Activated CD4-positive, CD25-positive, alpha-beta regulatory T cell treated with anti-CD3 and anti-CD28 coated beads, Interleukin-2, amount 50 U/mL, for 16 hours (primary cell): Measurements from ENCODE around the gene CACNA1C.
"Not testable (repeated sequence)": the region's sequence is repeated elsewhere in the genome, so short reads cannot be mapped to it uniquely, and the experiment has no call there.

Experiments used
- DNase-seq: peaks from one replicate; pipeline ENCODE4 v3.0.0-alpha.2; 2020; ENCODE audit warnings: low read depth, low spot score

CACNA1C gene

DNA sequence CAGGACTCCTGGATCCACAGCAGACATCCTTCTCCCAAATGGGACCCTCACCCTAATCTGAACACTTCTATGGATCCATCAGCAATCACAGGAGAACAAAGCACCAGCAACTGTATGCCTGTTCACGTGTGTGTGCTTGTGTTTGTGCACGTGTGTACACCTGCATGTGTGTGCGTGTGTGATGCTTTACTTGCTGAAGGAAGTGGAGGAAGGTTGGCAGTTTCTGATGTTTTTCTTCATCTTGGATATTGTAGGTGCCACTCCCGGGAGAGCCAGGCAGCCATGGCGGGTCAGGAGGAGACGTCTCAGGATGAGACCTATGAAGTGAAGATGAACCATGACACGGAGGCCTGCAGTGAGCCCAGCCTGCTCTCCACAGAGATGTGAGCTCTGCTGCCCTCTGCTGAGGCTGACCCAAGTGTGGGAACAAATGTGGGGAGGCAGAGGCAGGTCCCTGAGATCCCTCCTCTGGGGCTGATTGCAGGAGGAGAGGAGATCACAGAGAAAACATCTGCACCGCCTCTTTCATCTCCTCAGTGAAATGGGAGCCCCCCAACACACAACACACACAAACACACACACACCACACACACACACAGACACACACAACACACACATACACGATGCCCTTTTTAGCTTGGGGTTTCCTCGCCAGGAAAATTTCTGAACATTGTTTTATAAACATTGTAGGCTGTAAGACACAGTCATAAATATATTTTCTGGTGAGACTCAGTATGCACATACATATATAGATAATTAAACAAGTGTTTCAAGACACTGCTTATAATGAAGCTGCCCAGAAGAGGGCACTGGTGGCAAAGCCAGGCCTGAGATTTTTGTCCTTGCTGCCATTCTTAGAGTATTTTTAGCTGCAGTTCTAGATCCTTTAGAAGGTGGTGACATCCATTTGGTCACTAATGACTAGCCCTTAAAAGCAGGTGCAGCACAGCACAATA lies 629.8 kb downstream of the CACNA1C start:
- DNase-seq, result no peak

- no peak for DNase-seq
These were observed 630.7 kb downstream of the CACNA1C start for GRCh38 chr12:2683283-2684025.

DNA sequence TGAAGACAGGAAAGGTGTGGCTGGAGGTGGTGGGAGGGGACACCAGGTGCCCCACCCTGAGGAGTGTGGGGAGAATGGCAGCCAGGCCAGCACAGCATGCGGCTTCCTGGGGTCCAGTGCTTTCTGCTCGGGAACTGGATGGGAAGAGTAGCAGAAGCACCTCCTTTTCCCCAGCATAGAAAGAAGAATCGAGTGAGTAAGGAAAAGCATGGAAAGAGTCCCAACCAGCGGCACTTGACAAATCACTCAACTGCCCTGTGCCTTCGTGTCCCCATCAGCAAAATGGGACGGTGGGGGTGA lies 631.2 kb downstream of the CACNA1C start:
- DNase-seq, result not testable (repeated sequence)

DNA sequence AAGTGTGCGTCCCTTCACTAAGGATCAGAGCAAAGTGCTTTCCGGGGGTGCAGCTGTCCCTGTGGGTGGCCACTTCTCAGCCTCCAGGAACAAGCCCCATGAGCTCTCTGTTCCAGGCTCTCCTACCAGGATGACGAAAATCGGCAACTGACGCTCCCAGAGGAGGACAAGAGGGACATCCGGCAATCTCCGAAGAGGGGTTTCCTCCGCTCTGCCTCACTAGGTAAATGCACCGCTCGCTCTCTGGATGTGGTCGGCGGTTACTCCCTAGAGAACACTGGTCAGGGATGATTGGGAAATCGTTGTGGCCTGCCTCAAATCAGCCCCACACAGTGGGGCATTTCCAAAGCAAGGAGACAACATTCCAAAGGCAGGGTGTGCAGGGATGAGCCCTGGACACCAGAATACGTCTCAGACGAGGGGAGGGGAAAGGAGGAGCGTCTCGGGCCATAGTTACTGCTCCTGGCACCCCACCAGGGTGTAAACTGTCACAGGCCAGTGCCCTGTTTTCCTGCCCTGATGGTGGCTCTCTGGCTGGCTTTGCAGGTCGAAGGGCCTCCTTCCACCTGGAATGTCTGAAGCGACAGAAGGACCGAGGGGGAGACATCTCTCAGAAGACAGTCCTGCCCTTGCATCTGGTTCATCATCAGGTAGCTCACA lies 633.0 kb downstream of the CACNA1C start:
- DNase-seq, result not testable (repeated sequence)

DNA sequence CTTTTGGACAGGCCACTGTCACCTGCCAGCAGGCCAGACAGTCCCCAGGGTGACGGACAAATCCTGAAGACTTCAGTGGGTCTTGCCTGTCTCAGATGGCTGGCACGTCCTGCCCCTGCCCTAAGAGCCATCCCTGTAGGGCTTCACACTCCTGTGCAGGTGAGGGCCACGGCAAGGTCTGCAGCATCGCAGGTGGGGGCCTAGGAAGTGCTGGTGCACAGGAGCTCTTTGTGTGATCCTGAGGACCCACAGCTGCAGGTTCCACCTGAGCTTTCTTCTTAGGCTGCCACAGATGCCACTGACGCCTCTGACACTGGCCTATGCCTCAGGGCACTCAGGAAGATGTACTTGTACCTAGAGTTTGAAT lies 633.5 kb downstream of the CACNA1C start:
- no peak for DNase-seq

GRCh38 chr12:2687058-2687457 lies 634.3 kb downstream of the CACNA1C start:
- no peak for DNase-seq

DNA sequence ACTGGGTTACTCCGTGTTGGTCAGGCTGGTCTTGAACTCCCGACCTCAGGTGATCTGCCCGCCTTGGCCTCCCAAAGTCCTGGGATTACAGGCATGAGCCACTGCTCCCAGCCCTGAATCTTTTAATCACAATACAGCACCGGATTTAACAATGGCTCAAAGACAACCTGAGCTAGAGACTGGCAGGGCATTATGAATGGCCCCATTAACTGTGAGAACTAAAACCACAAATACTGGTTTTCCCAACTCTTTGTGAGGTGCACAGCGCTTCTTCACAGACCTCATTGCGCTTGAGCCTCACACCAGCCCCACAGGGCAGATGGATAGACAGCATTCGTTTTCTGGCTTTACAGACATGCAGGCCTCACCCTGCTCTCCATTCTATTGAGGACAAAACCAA lies 634.9 kb downstream of the CACNA1C start:
- no peak for DNase-seq

- no peak for DNase-seq
These were observed 635.7 kb downstream of the CACNA1C start for GRCh38 chr12:2688381-2688931.

- DNase-seq, result no peak
These were observed 636.6 kb downstream of the CACNA1C start for GRCh38 chr12:2689393-2689792.

GRCh38 chr12:2689879-2690278 lies 637.1 kb downstream of the CACNA1C start:
- DNase-seq, result no peak

DNA sequence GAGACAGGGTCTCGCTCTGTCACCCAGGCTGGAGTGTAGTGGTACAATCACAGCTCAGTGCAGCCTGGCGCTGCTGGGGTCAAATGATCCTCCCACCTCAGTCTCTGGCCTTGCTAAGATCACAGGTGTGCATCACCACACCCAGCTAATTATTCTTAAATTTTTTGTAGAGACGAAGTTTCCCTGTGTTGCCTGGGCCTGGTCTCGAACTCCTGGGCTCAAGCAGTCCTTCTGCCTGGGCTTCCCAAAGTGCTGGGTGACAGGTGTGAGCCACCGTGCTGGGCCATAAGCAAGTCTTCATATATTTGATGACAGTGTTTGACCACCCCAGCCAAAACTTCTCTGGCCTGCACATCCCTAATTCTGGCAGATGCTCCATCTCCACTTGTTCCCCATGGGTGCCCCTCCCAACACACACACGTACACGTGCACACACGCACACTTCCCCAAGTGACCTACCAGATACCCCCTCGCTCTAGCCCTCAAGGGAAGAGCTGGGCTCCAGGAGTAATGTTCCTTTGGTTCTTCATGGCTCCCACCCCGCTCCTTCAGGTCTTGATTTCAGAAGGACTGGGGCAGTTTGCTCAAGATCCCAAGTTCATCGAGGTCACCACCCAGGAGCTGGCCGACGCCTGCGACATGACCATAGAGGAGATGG lies 637.7 kb downstream of the CACNA1C start:
- DNase-seq, result no peak

- DNase-seq, result no peak
These were observed 638.2 kb downstream of the CACNA1C start for GRCh38 chr12:2691006-2691344.

DNA sequence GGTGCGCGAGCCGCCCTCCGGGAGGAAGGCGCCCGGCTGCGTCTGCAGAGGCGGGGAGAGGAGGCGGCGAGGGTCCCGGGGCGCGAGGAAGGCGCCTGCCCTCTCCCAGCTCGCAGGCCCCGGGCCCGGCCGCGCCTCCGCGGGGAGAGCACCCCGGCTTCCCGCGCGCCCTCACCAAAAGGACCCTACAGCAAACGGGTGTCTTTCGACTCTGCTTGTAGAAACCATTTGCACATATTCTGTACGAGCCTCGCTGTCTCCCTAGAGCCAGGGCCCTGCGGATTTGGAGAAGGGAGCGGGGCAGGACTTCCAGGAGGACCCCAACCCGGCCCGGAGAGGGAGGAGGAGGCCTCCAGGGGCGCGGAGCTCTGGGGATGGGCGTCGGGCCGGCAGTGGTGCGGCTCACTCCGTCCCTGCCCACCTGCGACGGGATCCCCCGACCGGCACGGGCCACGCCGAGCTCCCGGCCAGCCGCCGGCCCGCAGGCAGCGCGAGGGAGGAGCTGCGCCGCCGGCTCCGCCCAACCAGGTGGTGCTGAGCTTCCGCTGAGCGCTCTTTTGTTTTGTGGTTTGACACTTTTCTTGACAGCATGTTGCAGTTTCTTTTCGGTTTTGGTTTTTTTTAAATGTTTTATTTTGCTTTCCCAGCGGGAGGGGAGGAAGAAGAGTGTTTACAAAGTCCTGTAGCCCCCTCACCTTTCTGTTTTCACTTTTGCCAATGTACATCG lies 638.7 kb downstream of the CACNA1C start:
- no peak for DNase-seq

- DNase-seq, result no peak
These were observed 639.3 kb downstream of the CACNA1C start for GRCh38 chr12:2692080-2692479.

DNA sequence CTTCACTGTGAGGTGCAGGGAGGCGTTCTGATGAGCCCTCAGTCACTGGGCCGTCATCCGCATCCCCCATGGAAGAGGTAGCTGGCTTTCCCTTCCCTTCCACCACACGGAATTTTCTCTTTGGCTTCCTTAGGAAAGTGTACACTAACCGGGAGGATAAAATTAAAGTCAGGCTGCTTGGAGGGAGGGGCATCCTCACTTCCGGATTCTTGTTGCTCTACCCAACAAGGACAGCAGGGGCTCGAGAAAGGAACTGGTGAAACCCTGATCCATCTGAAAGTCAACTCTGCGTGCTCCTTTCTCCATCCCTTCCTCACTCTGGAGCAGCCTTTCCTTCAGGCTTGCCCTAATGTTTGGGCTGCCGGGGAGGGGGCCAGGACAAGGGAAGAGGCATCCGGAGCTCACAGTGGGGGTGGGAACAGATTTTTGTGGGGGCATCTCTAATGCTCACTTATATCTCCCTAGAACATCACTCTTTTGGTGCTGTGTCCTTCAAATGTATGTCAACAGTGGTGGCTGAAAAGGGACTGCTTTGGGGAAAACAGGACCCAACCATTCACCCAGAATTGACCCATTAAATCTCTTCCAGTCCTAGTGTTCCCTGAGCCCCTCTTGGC lies 640.6 kb downstream of the CACNA1C start:
- no peak for DNase-seq

DNA sequence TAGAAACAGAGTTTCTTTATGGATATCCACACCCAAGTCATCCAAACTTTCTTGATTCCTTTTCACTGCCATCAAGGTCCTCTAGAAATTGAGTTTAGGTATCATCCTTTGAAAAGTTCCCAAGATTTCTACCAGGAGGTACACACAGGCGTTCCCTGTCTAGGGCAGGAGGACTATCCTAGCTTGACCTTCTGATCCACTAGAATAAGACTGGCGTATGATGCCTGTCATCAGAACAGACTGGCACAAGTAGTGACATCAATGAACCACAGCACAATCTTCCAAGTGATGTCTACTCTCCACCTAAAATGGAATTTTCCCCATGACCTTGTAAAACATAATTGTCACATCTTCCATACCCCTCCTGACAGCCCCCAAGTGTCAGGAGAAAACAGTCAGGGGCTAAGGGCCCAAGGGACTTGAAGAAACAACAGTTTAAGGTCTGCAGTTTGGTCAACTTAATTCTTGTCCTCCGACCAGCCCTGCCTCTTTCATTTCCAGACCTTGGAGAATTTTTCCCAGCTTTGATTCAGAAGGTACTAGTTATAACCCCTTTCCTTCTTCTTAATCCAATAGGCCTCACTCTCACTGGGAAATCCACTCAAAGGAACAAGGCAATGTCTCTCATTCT lies 641.3 kb downstream of the CACNA1C start:
- no peak for DNase-seq

DNA sequence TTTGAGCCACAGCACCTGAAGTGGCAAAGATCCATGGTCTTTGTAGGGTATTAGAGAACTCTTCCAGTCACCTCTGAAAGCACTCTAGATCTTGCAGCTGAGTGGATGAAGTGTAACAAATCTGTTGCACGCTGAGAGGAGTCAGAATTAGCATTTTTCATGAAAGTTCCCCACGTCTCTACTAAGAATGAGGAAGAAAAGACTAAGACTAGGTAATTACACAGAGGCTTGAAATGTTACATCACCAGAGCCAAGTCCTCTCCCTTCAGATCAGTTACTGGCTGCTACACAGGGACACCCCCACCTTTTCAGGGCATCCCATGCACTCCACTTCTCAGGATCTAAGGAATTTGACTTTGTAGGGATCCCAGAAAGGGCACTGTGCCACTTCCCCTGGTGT lies 643.3 kb downstream of the CACNA1C start:
- DNase-seq, result no peak

GRCh38 chr12:2697057-2697800 lies 644.4 kb downstream of the CACNA1C start:
- no peak for DNase-seq

DNA sequence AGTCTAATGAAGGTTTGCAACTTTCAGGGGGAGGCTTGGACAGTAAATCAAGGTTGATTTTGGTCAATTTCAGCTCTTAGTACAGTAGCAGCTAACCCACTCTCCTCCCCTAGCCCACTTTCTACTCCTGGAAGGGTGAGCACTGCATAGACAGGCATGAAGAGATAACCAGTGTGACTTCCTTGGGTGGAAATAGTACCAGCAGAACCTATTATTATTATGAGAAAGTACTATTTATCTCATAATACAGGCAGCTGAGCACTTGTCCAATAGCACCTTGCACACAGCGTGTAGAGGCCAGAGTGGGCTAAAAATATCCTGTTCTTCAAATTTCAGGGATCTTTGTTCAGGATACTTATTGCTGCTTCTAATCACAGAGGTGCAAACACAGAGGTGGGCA lies 645.8 kb downstream of the CACNA1C start:
- no peak for DNase-seq

- no peak for DNase-seq
These were observed 657.9 kb downstream of the CACNA1C start for GRCh38 chr12:2710701-2711100.
